Daoy (cell line): ENCODE data around the gene SORT1. TPM values are rescaled to one million over a fixed set of nuclear protein-coding genes. Genes with fewer than 3 reads are reported as not detected.

Experiments used
- DNase-seq: peaks from one replicate; pipeline ENCODE4 v3.0.0-alpha.2; 2015; ENCODE audit warnings: low read depth
- total RNA-seq: library from RNA; depleted of rRNA; stranded (reverse); fragments of >200 nt; shearing (Covaris generic); gene quantifications from 2 replicates; pipeline ENCODE4 v1.2.3, GENCODE V29; 2014

SORT1 gene
- total RNA-seq, 1 experiment from 2014 or later, result 16.3 TPM

- peak; percentile 86 for DNase-seq
These were observed 122.9 kb downstream of the SORT1 start for GRCh38 chr1:109274533-109275476.

DNA sequence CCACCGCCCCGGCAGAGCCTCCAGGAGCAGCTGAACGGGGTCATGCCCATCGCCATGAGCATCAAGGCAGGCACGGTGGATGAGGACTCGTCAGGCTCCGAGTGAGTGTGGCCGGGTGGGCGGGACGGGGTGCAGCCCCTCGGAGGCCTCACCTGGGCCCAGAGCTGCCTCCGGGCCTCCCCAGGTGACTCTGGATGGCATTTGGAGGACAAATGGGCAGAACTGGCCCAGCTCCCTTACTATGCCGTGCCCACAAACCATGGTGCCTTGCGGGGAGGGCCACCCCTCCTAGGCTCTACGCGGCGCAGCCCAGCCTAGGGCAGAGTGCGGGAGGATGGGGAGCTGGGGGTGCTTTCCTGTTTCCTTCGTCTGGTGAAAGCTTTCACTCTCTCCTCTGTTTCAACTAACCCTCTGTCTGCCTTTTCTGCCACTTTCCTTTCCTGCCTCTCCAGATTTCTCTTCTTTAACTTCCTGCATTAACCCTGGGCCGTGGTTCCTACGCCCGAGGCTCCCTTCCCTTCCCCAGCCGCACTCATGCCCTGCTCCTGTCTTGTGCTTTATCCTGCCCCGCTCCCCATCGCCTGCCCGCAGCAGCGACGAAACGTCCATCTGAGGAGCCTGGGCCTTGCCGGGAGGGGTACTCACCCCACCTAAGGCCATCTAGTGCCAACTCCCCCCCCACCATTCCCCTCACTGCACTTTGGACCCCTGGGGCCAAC, 124.0 kb downstream of the SORT1 start:
- DNase-seq, result no peak

DNA sequence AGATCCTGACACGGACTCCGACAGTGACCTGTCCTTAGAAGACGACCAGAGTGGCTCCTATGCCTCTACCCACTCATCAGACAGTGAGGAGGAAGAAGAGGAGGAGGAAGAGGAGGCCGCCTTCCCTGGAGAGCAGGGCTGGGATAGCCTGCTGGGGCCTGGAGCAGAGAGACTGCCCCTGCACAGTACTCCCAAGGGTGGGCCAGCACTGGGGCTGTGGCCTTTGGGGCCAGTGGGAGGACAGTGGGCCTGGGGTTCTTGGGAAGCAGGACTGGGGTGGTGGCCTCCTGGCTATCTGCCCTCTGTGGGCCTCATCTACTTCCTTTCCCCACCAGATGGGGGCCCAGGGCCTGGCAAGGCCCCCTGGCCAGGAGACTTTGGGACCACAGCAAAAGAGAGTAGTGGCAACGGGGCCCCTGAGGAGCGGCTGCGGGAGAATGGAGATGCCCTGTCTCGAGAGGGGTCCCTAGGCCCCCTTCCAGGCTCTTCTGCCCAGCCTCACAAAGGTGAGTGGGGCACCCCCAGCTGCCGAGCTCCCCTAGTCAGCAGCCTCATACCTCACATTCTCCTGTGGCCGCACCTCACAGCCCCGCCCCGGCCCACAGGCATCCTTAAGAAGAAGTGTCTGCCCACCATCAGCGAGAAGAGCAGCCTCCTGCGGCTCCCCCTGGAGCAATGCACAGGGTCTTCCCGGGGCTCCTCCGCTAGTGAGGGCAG, 124.7 kb downstream of the SORT1 start:
- no peak for DNase-seq

DNA sequence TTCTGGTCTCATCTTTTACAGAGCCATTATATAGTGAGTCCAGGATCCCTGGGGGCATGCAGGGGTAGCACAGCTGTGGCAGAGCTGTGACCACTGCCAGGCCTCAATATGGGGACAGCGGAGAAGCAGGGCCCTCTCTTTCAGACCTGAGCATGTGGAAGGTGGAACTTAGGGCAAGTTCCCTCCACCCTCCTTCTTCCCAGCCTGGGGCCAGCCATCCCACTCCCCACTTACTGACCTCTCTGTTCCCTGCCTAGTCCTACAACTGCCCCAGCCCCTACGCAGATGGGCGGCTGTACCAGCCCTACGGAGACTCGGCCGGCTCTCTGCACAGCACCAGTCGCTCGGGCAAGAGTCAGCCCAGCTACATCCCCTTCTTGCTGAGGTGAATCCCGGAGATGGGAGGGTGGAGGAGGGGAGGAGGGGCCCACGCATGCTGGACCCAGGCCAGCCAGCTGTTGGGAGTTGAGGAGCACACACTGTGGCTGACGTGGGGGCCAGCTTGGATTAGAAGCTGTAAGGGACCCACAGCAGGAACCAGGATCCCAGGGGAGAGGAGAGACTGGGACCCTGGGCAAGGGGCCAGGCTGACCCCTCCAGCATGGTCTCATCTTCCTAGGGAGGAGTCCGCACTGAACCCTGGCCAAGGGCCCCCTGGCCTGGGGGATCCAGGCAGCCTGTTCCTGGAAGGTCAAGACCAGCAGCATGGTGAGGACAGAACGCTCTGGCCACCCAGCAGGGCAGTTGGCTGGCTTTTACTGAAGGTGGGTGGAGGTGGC, 125.5 kb downstream of the SORT1 start:
- no peak for DNase-seq

DNA sequence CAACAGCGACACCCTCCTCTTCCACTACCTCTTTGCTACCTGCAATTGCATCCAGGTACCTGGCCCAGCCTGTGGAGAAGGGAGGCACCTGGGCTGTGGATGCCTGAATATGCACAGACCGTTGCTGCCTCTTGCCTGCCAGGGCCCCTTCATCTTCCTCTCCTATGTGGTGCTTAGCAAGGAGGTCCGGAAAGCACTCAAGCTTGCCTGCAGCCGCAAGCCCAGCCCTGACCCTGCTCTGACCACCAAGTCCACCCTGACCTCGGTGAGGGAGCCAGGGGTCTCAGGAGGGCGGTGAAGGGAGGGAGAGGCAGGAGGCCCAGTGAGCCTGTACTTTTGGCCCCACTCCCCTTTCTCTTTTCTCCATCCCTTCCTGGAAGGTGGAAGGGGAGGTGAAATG, 126.3 kb downstream of the SORT1 start:
- DNase-seq, result no peak

DNA sequence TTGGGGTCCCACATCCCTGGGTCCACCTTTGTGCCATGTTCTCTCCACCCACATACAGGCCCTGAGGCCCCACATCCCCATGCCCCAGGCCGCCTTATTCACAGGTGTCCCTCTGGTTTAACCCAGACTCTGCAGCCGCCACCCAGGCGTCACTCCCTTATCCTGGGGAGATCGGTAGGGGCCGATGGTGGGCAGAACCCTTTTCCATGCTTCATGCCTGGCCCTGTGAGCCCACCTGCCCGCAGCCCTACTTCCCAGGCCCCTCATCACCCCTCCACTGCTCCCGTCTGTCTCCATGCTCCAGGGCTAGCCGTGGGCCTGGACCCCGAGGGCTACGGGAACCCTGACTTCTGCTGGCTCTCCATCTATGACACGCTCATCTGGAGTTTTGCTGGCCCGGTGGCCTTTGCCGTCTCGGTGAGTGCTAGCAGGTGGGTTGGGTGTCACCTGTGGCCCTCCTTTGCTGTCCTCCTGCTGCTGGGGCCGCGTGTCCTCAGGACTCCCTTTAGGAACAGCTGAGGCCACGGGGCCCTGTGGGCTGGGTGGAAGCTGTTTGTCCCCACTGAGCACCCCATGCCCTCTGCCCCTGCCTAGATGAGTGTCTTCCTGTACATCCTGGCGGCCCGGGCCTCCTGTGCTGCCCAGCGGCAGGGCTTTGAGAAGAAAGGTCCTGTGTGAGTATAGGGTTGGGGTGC, 126.9 kb downstream of the SORT1 start:
- DNase-seq, result no peak

DNA sequence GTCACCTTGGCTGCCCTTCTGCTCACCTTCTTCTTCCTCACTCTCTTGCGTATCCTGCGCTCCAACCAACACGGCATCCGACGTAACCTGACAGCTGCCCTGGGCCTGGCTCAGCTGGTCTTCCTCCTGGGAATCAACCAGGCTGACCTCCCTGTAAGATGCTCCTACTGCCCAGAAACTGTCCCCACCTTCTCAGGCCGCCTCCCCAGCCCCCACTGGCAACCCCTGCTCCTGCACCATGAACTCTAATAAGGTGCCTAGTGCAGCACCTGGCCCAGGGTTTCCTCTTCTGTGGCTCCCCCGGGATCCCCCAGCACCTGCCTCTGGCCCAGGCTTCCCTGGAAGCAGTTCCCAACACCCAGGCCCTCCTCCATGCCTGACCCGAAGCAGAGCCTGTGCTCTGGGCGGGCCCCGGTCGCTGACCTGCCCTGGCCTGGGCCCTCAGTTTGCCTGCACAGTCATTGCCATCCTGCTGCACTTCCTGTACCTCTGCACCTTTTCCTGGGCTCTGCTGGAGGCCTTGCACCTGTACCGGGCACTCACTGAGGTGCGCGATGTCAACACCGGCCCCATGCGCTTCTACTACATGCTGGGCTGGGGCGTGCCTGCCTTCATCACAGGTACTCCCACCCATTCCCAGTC, 127.6 kb downstream of the SORT1 start:
- DNase-seq, result no peak

- DNase-seq, result no peak
These were observed 128.3 kb downstream of the SORT1 start for GRCh38 chr1:109269212-109269980.

DNA sequence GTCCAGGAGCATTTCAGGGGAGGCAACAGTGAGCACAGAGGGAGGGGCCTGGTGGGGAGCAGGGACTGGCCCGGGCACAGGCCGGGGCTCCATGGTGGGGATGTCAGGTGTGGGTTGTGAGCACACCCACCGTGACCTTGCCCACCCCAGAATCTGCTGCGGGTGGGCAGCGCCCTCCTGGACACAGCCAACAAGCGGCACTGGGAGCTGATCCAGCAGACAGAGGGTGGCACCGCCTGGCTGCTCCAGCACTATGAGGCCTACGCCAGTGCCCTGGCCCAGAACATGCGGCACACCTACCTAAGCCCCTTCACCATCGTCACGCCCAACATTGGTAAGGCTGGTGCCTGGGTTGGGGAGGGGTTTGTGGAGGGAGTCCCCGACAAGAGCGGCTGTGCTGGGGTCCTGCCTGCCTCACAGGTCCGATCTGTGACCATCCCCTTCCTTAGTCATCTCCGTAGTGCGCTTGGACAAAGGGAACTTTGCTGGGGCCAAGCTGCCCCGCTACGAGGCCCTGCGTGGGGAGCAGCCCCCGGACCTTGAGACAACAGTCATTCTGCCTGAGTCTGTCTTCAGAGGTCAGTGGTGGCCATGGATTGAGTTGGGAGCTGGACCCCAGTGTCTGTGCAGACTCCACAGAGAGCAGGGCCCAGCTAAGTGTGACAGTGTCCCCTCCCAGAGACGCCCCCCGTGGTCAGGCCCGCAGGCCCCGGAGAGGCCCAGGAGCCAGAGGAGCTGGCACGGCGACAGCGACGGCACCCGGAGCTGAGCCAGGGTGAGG, 129.1 kb downstream of the SORT1 start:
- no peak for DNase-seq

DNA sequence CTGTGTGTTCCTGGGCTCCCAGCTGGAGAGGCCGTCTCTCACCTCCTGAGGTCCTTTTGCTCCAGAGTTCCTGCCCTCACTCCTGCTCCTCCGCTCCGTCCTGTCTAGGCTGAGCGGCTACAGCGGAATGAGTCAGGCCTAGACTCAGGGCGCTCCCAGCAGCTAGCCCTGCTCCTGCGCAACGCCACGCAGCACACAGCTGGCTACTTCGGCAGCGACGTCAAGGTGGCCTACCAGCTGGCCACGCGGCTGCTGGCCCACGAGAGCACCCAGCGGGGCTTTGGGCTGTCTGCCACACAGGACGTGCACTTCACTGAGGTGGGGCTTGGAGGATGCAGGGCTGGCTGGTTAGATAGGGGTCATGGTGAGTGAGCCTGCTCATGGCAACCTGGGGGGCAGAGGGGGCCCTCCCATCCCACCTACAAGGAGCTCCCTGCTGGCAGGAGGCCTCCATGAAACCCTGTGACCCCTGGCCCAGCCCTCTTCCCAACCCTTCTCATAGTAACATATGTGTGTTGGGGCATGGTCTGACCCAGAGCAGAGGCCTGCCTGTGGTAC, 129.9 kb downstream of the SORT1 start:
- peak; percentile 41 for DNase-seq

DNA sequence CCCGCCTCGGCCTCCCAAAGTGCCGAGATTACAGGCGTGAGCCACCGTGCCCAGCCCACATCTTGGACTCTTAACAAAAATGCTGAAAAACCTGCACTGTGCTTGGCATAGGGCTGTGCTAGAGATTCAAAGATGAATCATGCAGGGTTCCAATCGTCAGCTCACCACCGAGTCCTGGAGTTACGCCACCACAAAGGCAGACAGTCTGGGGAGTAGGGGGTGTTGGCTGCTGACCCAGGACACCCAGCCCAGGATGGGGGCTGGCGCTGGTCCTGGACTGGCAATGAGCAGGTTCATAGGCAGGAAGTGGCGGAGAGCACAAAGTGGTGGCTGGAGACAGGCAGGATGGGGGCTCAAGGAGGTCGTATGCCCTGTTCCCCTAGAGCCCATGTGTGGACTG, 130.8 kb downstream of the SORT1 start:
- DNase-seq, result peak; percentile 80

GRCh38 chr1:109265741-109266330, 131.9 kb downstream of the SORT1 start:
- DNase-seq, result no peak

DNA sequence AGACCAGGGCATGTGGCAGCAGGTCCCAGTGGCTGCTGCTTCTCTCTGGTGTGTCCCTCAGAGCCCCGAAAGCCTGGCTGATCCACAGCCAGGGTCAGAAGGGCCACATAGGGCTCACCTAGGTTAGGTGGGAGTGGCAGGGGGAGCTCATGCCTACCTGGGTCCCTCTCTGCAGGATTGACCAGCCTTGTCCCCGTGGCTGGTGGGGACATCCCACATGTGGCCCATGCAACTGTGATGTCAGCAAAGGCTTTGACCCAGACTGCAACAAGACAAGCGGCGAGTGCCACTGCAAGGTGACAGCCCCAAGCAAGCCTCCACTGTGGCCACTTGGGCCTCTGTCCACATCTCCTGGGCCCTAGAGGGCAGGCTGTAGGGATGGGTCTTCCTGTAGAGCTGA, 132.7 kb downstream of the SORT1 start:
- DNase-seq, result no peak

DNA sequence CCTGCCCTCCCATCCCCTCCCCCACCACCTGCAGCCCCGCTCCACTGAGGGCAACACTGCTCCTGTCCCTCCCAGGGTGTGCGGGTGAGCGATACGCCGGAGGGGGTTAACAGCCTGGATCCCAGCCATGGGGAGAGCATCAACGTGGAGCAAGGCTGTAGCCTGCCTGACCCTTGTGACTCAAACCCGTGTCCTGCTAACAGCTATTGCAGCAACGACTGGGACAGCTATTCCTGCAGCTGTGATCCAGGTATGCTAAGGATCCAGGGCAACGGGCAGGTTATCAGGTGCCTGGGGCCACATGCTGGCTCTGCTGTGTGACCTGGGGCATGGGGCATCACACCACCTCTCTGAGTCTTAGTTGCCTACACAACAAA, 133.4 kb downstream of the SORT1 start:
- no peak for DNase-seq

DNA sequence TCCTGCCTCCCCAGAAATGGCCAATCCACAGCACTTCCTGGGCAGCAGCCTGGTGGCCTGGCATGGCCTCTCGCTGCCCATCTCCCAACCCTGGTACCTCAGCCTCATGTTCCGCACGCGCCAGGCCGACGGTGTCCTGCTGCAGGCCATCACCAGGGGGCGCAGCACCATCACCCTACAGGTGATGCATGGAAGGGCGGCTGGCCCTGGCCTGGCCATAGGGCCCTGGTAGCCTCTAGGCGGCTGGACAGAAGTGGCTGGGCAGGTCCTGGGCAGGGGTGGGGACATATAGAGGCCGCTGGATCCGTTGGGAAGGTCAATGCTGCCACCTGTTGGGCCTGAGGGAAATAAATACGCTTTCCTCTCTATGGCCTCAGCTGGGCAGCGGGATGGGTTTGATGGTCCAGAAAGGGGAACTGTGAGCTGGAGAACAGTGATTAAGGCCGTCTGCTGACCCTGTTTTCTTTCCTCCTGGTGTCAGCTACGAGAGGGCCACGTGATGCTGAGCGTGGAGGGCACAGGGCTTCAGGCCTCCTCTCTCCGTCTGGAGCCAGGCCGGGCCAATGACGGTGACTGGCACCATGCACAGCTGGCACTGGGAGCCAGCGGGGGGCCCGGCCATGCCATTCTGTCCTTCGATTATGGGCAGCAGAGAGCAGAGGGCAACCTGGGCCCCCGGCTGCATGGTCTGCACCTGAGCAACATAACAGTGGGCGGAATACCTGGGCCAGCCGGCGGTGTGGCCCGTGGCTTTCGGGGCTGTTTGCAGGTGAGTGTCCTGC, 133.9 kb downstream of the SORT1 start:
- DNase-seq, result peak; percentile 93

DNA sequence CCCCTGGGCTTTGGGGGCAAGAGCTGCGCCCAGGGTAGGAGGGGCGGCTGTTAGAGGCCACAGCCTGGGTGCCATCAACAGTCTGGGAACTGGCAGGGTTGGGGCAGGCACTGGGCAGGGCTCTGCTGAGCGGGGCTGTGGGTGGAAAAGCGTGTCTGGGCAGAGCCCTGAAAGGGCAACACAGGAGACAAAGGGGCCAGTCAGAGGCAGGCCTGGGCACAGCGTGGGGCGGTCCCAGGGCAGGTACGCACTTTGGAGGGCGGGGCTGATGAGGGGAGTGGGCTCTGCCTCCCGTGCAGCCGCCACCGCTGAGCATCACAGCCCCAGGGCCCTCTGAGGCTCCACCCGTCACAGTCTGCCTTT, 134.5 kb downstream of the SORT1 start:
- DNase-seq, result no peak
